ENCODE results near the gene SLC36A3.

DNA sequence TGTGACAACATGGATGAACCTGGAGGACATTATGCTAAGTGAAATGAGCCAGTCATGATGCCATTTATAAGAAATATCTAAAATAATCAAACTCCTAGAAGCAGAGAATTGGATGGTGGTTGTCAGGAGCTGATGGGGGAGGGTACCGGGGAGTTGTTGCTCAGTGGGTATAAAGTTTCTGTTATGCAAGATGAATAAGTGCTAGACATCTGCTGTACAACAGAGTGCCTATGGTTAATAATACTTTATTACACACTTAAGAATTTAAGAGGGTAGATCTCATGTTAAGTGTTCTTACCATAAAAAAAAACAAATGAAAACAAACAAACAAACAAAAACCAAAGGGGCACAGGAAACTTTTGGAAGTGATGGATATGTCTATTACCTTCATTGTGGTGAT is 66.7 kb downstream of the SLC36A3 start:
- TF ChIP-seq, protein P1, sequence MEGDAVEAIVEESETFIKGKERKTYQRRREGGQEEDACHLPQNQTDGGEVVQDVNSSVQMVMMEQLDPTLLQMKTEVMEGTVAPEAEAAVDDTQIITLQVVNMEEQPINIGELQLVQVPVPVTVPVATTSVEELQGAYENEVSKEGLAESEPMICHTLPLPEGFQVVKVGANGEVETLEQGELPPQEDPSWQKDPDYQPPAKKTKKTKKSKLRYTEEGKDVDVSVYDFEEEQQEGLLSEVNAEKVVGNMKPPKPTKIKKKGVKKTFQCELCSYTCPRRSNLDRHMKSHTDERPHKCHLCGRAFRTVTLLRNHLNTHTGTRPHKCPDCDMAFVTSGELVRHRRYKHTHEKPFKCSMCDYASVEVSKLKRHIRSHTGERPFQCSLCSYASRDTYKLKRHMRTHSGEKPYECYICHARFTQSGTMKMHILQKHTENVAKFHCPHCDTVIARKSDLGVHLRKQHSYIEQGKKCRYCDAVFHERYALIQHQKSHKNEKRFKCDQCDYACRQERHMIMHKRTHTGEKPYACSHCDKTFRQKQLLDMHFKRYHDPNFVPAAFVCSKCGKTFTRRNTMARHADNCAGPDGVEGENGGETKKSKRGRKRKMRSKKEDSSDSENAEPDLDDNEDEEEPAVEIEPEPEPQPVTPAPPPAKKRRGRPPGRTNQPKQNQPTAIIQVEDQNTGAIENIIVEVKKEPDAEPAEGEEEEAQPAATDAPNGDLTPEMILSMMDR (conservative IDR thresholded peaks at IDR 0.05; ENCODE audit: low read length): no peak
- no peak for TF ChIP-seq EZH2phosphoT487 (IDR thresholded peaks at IDR 0.05; ENCODE audit: borderline replicate concordance)
